H54 (cell line): ENCODE data around the gene CRYBG2.
A peak's percentile ranks its signal among the peaks of the same experiment; 100 is the strongest.

Experiments used
- DNase-seq: peaks from one replicate; pipeline ENCODE4 v3.0.0; 2011; ENCODE audit warnings: low spot score, mixed read lengths; ENCODE audit not compliant: insufficient read length
- FAIRE-seq: peaks from 3 replicates; lab custom pipeline; 2011; peaks lifted over from hg19 to GRCh38; lab: Jason Lieb, UNC
- POLR2A ChIP-seq: IDR thresholded peaks from 2 replicates; pipeline ENCODE4 v1.6.1; 2011; ENCODE audit warnings: low read depth, mild to moderate bottlenecking, low read length

CRYBG2 gene

GRCh38 chr1:26351590-26352337 is 2.2 kb downstream of the CRYBG2 start:
- FAIRE-seq: peak; percentile 60
- peak; percentile 45 for DNase-seq
- no peak for TF ChIP-seq POLR2A

- TF ChIP-seq POLR2A: no peak
- DNase-seq (no peak), FAIRE-seq (peak; percentile 23)
These were observed 3.0 kb downstream of the CRYBG2 start for GRCh38 chr1:26350701-26351589.

DNA sequence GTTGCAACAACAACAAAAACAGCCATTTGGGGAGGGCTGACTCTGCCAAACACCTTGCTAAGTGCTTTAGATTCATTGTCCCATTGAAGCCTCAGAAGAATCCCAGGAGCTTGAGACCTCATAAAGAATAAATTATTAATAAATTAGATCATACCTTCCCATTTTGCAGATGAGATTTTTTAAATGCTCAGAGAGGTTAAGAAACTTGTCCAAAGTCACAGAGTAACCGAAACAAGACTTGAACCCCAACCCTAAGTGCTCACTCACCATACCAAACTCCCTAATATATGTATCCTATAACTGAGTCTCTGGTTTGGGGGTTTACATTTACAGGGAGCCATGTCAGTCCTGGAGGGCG is 3.6 kb downstream of the CRYBG2 start:
- FAIRE-seq (no peak), DNase-seq (no peak)
- TF ChIP-seq POLR2A: no peak

GRCh38 chr1:26349877-26350244 is 4.1 kb downstream of the CRYBG2 start:
- no peak for TF ChIP-seq POLR2A
- FAIRE-seq (no peak), DNase-seq (no peak)

- TF ChIP-seq POLR2A: no peak
- FAIRE-seq: peak; percentile 88
- DNase-seq: peak; percentile 64
These were observed 4.6 kb downstream of the CRYBG2 start for GRCh38 chr1:26349188-26349876.

DNA sequence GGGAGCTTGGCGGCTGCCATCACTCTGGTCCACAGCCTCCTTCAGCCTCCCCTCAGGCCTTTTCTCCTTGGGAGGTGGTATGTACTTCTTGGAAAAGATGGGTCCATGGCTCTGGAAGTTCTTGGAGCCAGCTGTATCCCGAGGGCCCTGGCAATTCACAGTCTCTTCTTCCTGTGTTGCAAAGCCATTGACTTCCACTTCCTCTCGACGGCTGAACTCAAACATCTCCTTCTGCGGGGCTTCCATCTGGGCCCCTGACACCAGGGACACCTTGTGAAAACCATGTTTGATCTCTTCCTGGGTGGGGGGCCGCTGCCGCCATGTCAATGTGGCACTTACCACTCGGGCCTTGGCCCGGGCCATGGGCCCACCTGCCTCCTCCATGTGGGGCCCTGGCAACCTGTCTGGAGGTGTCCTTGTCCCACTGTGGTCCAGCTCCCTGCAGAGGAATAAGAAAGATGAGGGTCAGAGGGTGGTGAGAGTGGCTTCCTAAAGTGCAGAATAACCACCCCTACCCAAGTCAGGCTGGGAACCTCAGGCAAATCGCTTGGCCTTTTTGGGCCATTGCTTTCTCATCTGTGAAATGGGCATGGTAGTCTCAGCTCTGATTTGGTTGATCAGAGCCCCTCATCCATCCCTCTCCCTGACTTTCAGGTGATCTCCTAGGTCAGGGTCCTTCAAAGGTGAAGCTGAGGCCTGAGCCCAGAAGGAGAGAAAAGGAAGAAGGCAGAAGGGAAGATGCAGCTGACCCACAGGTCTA is 7.5 kb downstream of the CRYBG2 start:
- FAIRE-seq (no peak), DNase-seq (no peak)
- TF ChIP-seq POLR2A: no peak

- TF ChIP-seq POLR2A: no peak
- DNase-seq (no peak), FAIRE-seq (no peak)
These were observed 8.2 kb downstream of the CRYBG2 start for GRCh38 chr1:26345718-26346117.

- no peak for TF ChIP-seq POLR2A
- DNase-seq: no peak
- FAIRE-seq: no peak
These were observed 9.6 kb downstream of the CRYBG2 start for GRCh38 chr1:26344147-26344920.

- TF ChIP-seq POLR2A: no peak
- FAIRE-seq (no peak), DNase-seq (no peak)
These were observed 13.9 kb downstream of the CRYBG2 start for GRCh38 chr1:26340047-26340481.

GRCh38 chr1:26338670-26339069 is 15.3 kb downstream of the CRYBG2 start:
- TF ChIP-seq POLR2A: no peak
- DNase-seq (no peak), FAIRE-seq (no peak)

DNA sequence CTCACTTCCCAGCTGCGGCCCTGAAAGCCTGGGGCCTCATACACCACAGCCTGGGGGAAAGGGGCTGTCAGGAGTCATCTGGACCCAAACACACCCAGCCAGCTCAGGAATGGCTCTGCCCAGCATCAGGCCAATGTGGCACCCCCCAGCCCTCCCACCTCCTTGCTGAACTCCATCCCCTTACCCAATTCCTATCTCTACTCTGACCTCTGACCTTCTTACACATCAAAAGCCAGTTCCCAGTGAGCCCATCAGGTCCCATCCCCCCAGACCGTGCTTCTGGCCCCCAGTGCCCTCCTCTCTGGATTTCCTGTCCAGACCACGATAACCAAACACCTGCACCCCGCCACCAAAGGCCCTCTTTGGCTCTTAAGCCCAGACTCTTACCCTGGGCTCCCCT is 16.3 kb downstream of the CRYBG2 start:
- DNase-seq (no peak), FAIRE-seq (no peak)
- TF ChIP-seq POLR2A: no peak

- no peak for FAIRE-seq
- no peak for TF ChIP-seq POLR2A
- no peak for DNase-seq
These were observed 16.8 kb downstream of the CRYBG2 start for GRCh38 chr1:26337206-26337535.
